Measurements from ENCODE around the gene DFFB.
"Not testable (repeated sequence)": the region's sequence is repeated elsewhere in the genome, so short reads cannot be mapped to it uniquely, and the experiment has no call there.

Gene DFFB

DNA sequence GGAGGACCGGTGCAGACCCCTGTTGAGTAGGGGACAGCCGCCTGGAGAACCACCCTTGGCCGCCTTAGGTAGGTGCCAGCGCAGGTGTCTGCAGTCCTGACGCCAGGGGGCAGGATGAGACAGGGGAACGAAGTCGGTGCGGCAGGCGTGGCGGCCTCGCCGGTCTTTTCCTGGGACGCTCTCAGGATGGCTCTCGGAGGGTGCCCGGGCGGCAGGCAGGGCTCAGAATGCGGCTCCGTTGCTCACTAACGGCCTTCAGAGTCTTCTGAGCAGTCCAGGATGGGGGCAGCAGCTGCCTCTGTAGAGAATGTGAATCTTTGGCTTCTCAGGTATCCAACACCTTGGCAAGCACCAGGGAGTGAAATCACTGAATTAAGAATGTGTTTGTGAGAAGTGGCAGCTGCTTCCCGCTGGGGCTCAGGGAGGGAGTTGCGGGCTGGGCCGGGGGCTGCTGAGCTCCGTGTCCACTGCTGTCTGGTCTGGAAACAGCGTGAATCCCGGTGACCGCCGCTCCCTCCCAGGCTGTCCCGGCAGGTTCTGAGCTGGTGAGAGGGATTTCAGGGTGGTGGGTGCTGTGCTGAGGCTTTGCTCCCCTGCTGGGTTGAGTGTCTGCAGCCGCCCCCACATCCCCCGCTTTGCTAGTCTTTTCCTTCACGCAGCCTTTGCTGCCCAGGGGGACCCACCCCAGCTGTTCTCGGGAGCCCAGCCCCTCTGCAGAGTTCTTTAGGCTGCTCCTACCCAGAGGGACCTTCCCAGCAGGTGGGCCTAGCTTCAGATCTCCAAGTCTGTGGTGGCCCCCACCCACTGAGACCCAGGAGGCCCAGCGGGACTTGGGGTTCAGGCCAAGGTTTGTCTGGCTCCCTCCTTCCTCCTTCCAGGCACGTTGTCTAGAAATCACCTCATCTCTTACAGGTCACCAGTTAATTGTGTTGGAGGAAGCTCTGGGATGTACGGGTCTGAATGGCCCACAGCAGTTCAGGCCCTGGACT lies 53.9 kb downstream of the DFFB start:
- peak; percentile 71 for DNase-seq

DNA sequence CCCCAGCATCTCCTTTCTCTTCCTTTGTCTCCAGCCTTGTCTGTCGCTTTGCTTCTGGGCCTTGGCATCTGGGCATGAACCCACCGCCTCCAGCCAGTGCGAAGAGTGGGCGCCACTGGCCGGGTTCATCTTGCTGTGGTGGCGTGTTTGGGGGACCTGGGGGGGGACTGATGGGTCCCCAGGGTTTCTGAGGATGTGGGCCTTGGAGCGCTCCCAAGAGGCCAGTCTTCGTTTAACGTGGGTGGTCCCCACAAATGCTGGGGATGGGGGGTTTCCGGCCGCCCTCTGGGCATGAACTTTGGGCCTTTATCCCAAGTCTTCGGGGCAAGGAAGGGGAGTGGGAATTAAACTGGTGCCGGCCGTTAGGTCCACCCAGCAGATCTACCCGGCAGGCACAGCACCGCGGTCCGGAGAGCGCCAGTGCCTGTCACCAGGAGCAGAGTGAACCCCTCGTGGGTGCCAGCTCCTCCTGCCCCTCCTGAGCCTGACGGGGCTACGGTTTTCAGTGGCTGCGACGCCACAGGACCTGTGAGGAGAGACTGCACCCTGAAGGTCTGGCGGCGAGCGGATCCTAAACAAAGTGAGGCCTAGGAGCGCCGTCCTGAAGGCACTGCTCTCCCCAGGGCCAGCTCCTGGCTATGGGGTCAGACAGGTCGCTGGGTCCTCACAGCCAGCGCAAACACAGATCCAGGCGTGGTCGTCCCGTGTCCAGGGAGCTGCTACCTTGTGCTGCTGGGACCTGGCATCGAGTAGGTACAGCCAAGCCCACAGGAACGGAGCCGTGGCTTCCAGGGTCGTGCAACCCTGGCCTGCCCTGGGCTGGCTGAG lies 54.9 kb downstream of the DFFB start:
- DNase-seq: no peak

DNA sequence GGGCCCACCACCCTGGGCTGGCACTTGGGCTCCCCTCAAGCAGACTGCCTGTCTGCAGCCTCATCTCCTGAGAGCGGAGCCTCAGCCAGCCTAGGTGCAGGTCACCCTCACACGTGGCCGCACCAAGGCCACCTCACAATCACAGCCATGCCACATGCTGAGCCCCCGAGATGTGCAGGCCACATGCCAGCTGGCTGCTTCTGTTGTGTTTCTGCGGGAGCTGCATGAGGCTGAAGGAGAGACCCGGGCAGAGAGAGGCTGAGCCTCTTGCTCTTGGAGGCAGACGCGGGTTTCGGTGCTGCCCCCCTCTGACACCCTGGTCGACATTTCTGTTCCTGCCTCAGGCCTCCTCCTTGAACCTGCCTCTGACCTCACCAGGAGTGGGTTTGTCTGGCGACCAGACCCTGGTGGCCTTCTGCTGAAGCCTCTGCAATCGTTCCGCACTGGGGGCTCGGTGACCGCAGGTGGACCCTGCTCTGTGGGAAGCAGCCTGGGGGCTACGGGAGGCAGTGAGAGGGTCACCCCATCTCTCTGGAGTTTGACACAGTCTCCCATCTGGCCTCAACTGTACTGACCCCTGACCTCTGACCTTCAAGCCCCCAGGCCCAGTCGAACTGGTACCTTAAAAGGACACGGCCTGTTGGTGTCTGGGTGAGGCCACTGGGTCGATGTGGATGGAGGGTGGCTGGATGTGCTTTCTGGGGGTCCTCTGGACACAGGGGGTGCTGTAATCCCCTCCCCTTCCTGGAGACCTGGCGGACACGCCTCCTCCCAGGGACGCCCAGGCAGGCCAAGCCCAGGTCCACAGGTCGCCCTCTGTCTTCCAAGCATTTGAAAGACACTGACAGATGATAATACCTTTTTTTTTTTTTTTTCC lies 55.8 kb downstream of the DFFB start:
- DNase-seq: no peak

DNA sequence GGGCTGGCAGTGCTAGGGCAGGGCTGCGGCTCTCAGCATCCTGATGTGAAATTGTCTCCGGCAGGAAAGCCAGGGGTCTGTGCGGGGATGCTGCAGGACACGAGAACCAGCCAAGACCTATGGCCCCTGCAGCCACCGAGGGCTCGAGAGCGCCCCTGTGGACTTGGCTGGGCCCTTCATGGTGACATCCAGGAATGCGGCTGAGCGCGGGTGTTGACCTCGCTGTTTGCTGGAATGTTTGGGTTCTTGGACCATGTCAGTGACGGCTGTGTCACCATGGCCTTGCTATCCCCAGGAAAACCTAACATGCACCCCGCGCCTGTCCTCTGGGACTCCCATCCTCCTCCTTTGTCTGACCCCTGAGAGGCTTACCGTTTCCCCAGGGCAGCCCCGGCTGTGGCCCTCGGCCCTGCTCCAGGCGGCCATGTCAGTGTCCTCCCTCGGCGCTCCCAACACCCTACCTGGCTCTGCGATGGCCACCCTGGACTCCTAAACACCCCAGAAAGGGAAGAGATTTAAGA lies 57.1 kb downstream of the DFFB start:
- no peak for DNase-seq

DNA sequence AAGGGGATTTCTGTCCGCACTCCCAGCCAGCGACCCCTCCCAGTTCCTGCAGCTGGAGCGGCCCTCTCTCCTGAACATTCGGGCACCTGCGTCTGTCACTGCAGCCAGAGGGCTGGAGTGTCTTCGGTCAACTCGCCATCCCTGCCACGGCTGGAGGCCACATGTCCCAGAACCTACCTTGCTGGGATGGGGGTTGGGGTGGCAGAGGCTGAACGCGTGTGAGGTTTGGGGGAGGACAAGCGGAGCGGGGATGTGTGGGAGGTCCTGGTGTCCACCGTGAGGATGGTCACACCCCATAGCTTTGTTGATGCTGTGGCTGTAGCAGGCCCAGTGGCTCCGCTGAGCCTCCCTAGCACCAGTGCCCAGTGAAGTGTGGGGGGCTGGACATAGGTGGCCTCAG lies 57.6 kb downstream of the DFFB start:
- DNase-seq: no peak

DNA sequence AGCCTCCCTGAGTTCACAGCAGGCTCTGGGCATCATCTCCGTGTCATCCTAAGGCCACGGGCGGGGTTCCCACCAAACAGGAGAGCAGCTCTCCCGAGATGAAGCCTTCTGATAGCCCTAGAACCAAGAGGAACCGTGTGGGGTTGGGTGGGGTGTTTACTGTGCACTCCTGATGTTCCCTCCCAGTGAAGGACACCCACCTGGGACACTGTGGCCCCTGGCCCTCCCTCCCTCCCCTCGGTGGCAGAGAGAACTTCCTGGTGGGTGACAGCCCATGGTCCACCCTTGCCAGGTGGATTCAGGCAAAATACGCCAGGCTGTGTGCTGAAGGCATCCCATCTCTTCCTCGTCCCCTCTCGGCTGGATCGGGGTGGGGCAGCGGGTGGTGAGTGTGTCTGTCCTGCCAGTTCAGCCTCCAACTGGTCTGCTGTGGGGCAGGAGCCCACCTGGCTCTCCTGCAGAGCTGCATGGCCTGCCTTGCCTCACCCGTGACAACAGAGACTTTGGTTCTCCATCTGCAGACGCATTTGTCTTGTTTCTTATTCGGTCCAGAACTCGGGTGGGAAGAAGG lies 58.4 kb downstream of the DFFB start:
- DNase-seq: no peak

DNA sequence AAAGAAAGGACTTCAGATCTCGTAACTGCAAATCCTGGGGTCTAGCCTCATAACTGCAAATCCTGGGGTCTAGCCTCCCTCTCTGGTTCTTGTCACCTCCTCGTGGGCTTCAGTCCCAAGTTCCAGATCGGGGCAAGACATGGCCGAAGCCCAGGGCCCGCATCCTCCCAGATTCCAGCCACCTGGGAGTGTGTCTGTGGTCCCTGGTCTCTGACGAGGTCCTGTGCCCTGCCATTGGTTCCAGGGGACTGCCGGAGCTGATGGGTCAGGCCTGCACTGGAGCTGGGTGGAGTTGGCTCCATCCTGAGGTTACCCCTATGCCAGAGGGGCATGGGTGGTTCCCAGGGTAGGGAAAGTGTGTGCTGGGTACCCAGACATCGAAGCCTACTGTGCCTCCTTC lies 60.5 kb downstream of the DFFB start:
- no peak for DNase-seq

DNA sequence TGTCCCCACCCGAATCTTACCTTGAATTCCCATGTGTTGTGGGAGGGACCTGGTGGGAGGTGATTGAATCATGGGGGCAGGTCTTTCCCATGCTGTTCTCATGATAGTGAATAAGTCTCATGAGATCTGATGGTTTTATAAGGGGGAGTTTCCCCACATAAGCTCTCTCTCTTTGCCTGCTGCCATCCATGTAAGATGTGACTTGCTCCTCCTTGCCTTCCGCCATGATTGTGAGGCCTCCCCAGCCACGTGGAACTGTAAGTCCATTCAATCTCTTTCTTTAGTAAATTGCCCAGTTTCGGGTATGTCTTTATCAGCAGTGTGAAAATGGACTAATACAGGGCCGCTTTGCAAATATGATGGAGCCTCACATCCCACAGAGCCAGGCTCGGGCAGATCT lies 61.1 kb downstream of the DFFB start:
- DNase-seq: not testable (repeated sequence)

DNA sequence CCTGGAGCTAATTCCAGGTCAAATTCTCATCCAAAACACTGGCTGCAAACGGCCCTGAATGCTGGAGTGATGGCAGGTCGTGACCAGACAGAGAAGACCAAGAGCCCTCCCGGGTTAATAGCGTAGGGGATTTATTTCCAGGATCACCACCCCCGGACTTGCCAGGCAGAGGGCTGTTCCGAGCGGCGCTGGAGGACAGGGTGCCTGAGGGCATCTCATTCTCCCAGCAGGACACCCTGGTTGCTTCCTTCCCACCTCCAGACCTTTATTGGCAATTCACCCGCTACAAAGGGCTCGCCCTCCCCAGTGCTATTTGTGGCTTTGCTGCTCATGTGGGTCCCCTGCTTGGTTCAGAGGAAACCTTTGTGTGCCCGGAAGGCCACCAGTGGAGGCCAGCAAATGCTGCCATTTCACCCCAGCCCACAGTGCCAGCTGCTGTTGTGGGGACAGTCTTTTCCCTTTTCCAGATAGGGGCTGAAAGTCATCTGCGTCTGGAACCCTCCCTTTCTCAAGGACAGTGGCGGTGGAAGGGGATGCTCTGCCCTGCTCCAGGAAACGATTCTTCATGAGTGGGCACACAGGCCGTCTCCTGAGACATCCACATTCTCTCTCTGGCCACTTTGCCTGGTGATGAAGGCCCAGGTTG lies 61.8 kb downstream of the DFFB start:
- no peak for DNase-seq

DNA sequence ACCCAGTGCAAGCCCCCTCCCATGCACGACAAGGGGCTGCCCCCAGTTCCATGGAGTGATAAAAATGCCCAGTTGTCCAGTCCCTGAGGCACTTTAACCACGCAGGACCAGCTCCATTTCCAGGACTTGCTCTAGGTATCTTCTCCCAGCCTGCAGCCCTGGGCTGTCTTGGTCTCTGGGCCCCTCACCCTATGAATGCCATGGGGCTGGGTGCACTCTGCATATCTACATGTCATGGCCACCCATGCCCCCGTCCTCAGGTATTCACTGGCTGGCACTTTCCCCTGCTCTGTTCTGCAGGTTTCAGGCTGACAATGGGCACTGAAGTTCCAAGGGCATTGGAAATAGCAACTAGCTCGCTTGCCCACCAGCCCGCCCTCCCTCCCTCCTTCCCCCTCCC lies 62.4 kb downstream of the DFFB start:
- DNase-seq: no peak

DNA sequence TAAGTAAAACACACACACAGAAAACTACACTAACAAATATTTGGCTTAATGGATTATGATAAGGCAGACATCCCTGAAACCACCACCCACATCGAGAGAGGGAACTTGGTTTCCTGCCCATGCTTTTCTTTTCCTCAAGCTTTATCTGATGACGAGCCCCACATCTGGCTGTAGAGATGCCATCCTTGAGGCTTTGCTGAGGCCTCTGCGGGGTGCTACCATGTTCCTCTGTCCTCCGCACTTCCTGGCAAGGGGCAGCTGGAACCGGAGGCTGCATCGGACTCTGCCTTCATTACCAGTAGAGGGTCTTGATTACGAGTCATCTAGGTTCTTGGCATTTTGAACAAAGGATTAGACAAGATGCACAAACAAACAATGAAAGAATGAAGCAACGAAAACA lies 64.5 kb downstream of the DFFB start:
- DNase-seq: no peak

DNA sequence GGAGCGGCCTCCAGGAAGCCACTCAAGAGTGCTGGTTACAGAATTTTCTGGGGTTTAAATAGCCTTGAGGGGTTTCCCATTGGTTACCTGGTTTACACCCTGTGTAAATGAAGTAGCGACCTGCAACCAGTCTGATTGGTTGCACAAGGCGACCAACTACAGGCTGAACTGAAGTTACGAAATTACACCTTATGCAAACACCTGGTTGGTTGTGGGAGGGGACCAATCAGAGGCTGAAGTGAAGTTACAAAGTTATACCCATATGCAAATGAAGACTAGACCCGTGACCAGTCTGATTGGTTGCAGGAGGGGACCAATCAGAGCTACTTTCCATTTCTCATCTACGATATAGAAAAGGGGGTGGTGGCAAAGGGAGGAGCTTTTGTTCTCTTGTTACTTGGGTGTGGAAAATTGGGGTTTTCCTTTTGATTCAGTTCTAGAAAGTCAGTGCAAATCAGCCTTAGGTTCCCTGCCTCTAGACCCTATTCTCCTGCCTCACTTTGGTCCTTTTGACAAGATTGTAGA lies 65.0 kb downstream of the DFFB start:
- DNase-seq: no peak

DNA sequence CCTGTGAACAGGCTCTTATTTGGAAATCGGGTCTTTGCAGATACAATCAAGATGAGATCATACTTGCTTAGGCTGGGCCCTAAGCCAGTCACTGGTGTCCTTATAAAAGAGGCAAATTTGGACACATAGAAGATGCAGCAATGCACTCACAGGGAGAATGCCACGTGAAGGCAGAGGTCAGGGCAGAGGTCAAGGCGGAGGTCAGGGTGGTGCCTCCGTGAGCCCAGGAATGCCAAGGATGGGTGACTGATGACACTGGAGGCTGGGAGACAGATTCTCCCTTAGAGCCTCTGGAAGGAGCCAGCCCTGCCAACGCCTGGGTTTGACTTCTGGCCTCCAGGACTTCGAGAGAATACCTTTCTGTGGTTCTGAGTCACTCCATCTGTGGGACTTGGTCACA lies 65.6 kb downstream of the DFFB start:
- no peak for DNase-seq

DNA sequence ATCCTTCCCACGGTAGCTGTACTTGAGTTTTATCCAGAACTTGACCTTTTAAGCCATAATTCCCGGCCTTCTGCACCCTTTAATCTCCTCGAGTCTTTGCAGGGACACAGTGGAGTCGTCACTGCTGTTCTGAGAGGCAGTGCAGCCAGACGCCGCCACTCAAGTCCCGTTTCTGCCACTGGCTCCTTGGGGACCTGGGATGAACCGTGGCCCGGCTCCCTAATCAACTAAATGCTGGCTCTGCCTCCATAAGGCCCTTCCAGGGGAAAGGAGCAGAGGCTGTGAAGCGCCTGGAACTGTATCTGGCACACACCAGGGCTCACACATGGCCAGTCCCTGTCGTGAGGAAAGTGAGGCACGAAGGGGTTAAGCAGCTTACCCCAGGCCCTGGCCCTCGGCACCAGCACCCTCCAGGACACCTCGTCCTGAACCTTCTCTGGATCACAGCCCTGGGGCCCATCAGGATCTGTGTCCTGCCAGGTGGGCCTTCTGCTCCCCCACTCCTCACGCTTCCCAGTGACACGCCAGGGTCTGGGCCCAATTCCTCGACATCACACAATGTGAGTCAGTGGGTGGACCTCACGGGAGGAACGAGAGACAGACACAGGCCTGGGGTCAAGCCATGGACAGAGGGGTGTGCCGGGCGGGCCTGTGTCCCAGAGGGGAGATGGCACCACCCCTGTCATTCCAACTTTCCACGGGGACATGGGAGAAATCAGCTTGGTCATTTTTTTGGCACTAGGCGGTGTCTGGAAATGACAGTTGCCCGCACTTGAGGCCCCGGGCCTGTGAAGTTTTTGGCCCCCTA lies 66.3 kb downstream of the DFFB start:
- DNase-seq: no peak

DNA sequence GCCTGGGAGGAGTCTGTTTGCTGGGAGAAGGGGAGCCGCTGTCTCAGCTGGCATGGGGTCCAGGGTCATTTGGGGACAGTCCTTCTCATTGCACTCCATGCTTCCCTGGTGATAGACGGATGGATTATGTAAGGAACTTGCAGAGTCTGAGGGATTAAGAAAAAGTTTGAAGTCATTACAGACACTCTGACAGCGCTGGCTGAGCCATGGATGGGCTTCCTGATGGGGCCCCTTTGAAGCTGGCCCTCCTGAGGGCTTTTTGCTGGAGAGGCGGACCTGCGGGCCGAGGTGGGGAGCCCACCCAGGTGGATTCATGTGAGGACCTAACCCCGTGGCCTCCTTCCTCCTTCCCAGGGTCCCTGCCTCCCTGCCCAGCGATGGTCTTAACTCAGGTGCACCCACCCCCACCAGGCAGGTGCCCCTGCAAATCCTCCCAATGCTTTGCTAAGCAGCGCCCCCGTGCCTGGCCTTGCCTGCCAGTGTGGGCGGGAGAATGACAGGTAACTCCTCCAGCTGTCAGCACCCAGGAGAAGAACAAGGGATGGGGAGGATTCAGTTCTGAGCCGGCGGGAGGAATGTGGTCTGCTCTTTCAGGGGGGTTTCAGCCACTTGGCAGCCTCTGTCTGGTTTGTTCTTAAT lies 67.0 kb downstream of the DFFB start:
- DNase-seq: no peak

DNA sequence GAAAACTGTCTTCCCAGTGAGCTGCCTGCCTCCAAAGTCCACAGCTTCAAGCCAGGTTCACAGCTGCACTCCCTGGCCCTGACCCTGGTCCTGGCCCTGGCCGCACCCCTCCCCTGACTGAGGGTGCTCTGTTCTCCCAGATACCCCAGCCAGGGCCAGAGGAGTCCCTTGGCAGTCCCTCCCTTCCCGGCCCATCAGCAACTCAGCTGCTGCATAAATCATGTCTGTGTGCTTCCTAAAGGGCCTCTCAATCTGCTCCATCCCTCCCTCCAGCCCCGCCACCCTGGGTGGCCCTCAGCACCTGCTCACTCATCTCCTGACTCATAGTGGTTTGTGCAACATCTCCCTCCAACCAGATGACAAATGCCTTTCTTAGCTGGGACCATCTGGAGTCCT lies 67.5 kb downstream of the DFFB start:
- no peak for DNase-seq

DNA sequence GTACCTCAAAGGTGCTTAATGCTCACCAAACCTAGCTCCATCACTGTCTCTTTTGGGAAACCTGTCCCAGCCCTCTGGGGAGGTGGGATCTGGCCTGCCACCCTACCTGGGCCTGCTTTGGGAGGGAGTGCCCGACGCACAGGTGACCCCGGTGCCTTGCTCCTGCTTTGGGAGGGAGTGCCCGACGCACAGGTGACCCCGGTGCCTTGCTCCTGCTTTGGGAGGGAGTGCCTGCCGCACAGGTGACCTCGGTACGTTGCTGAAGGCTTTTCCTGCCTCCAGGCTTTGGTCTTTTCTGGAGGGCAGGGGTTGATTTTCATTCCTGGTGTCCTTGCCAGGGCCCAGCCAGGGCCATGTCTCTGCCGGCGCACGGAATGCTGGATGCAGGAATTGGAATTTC lies 68.0 kb downstream of the DFFB start:
- no peak for DNase-seq

DNA sequence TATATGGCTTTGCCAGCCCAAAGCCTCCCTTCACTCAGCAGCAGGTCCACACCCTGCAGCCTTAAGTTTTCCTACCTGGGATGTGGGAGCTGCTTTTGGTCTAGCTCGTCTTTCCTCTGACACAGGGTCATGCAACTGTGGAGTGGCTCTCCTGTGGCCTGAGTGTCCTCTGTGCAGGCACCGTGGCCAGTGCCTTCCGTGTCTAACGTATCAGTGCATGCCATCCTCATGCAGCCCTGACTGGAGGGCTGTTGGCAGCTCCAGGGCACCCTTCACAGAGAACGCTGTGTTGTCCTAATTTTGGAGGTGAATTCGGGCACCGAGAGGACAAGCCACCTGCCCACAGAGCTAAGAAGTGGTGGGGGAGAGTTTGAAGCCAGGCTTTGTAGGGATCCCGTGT lies 68.5 kb downstream of the DFFB start:
- DNase-seq: no peak

DNA sequence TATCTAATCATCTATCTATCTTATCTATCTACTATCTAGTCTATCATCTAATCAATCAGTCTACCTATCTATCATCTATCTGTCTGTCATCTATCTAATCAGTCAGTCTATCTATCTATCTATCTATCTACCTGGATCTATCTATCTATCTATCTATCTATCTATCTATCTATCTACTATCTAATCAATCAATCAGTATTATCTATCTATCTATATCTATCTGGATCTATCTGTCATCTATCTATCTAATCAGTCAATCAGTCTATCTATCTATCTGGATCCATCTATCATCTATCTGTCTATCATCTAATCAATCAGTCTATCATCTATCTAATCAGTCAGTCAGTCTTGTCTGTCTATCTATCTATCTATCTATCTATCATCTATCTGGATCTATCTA lies 69.7 kb downstream of the DFFB start:
- no peak for DNase-seq

DNA sequence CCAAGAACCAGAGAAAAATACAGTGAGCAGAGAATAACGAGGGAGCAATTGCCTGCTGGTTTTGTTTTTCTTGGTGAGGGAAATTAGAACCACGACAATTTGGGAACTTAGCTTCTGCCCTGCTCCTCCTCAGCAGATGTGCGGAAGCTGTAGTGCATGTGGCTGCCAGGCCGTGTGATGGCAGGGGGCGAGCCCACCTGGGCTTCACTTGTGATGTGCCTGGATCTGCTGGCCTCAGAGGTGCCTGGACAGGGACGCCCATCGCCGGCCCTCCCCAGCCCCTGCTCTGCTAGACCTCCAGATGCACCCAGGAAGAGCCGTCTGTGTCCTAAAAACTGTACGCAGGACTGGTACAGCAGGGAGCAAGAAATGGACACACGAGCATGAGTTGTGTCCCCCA lies 71.3 kb downstream of the DFFB start:
- DNase-seq: no peak

All from activated gamma-delta T cell treated with Interleukin-2 at 50 U/mL for 16 hours (primary cell).